ENCODE results near the gene QSOX2.

The QSOX2 gene

GRCh38 chr9:136286359-136286986 lies 40.9 kb upstream of the QSOX2 start:
- in situ Hi-C loops (cut with HindIII; ENCODE audit: low sequenced_read_pairs) = no loop called here
- DNase-seq (ENCODE audit: low read depth) = no peak
- TF ChIP-seq CTCF (IDR thresholded peaks at IDR 0.05; ENCODE audit: low read depth, low read length, missing control alignments) = no peak
- no peak overlapping the region for H3K4me3 ChIP-seq (ENCODE audit: low read depth, low read length)

- no peak for DNase-seq (ENCODE audit: low read depth)
- in situ Hi-C loops (cut with HindIII; ENCODE audit: low sequenced_read_pairs) = no loop called here
- TF ChIP-seq CTCF (IDR thresholded peaks at IDR 0.05; ENCODE audit: low read depth, low read length, missing control alignments) = no peak
- H3K4me3 ChIP-seq (ENCODE audit: low read depth, low read length) = no peak overlapping the region
These were observed 40.1 kb upstream of the QSOX2 start for GRCh38 chr9:136285501-136286358.

- no peak for TF ChIP-seq CTCF (IDR thresholded peaks at IDR 0.05; ENCODE audit: low read depth, low read length, missing control alignments)
- in situ Hi-C loops (cut with HindIII; ENCODE audit: low sequenced_read_pairs) = no loop called here
- H3K4me3 ChIP-seq (ENCODE audit: low read depth, low read length) = no peak overlapping the region
- no peak for DNase-seq (ENCODE audit: low read depth)
These were observed 39.3 kb upstream of the QSOX2 start for GRCh38 chr9:136284951-136285350.

- no peak for TF ChIP-seq CTCF (IDR thresholded peaks at IDR 0.05; ENCODE audit: low read depth, low read length, missing control alignments)
- no peak overlapping the region for H3K4me3 ChIP-seq (ENCODE audit: low read depth, low read length)
- in situ Hi-C loops (cut with HindIII; ENCODE audit: low sequenced_read_pairs) = no loop called here
- no peak for DNase-seq (ENCODE audit: low read depth)
These were observed 38.7 kb upstream of the QSOX2 start for GRCh38 chr9:136284311-136284710.

- DNase-seq (ENCODE audit: low read depth) = peak; percentile 15
- in situ Hi-C loops (cut with HindIII; ENCODE audit: low sequenced_read_pairs) = no loop called here
- TF ChIP-seq CTCF (IDR thresholded peaks at IDR 0.05; ENCODE audit: low read depth, low read length, missing control alignments) = peak; percentile 84
- H3K4me3 ChIP-seq (ENCODE audit: low read depth, low read length) = no peak overlapping the region
These were observed 38.0 kb upstream of the QSOX2 start for GRCh38 chr9:136283291-136284235.

GRCh38 chr9:136282272-136282861 lies 36.8 kb upstream of the QSOX2 start:
- no peak for DNase-seq (ENCODE audit: low read depth)
- H3K4me3 ChIP-seq (ENCODE audit: low read depth, low read length) = no peak overlapping the region
- in situ Hi-C loops (cut with HindIII; ENCODE audit: low sequenced_read_pairs) = no loop called here
- no peak for TF ChIP-seq CTCF (IDR thresholded peaks at IDR 0.05; ENCODE audit: low read depth, low read length, missing control alignments)
